Measurements from ENCODE around the gene PANX2.

- TF ChIP-seq CBFA2T3 (IDR thresholded peaks at IDR 0.05) = no peak
- TF ChIP-seq MXI1 (IDR thresholded peaks at IDR 0.05; ENCODE audit: low read depth, low read length) = no peak
- peak; percentile 52 to 63 (median 55) for TF ChIP-seq CTCF (IDR thresholded peaks at IDR 0.05 in 2 of 3, conservative IDR thresholded peaks at IDR 0.05 in 1 of 3; ENCODE audit: insufficient read depth in 2 of 3, low read depth in 1 of 3, low read length in 3 of 3)
- TF ChIP-seq ZMIZ1 (IDR thresholded peaks at IDR 0.05; ENCODE audit: low read depth in 2 of 2, low read length in 2 of 2) = no peak
- 0 out of 2 replicates have a peak, but pooled peaks have one; percentile 4 for TF ChIP-seq EP300 (IDR thresholded peaks at IDR 0.05; ENCODE audit: low read length)
- no peak for TF ChIP-seq ZFPM2 (CRISPR knock-in tag; IDR thresholded peaks at IDR 0.05)
- TF ChIP-seq FOSL1 (tag; conservative IDR thresholded peaks at IDR 0.05) = no peak
- 0 out of 4 replicates have a peak, but pooled peaks of 1 of the 2 experiments have one; percentile 14 for TF ChIP-seq RCOR1 (IDR thresholded peaks at IDR 0.05; ENCODE audit: borderline replicate concordance in 1 of 2, low read depth in 2 of 2, low read length in 2 of 2)
- TF ChIP-seq MAX (CRISPR knock-in tag; IDR thresholded peaks at IDR 0.05) = peak; percentile 42; the same call in 1 of the 2 replicates
- peak; percentile 57 for TF ChIP-seq POLR2A (conservative IDR thresholded peaks at IDR 0.05)
- TF ChIP-seq ARNT (IDR thresholded peaks at IDR 0.05) = no peak
- no peak for TF ChIP-seq FOXJ3 (CRISPR knock-in tag; IDR thresholded peaks at IDR 0.05)
Observed at GRCh38 chr22:50190182-50190940, 19.8 kb downstream of the PANX2 start.
